IPS DF 6.9 (cell line): Measurements from ENCODE around the gene NDUFV1.

Source experiments
- DNase-seq: peaks from one replicate; pipeline ENCODE4 v3.0.0-alpha.2; 2013; ENCODE audit warnings: low read depth, low spot score
- H3K27ac ChIP-seq: one replicate; pipeline ENCODE4 v1.5.1; 2013; ENCODE audit warnings: low read length, control low read depth
- H3K27me3 ChIP-seq: 2 replicates; pipeline ENCODE4 v1.6.1; 2013; ENCODE audit warnings: mild to moderate bottlenecking, low read length; ENCODE audit not compliant: control insufficient read depth, insufficient read depth
- H3K36me3 ChIP-seq: 2 replicates; pipeline ENCODE4 v1.6.1; 2013; ENCODE audit warnings: low read length; ENCODE audit not compliant: control insufficient read depth, insufficient read depth
- H3K4me1 ChIP-seq: 2 replicates; pipeline ENCODE4 v1.6.1; 2013; ENCODE audit warnings: low read length; ENCODE audit not compliant: control insufficient read depth, insufficient read depth
- H3K4me3 ChIP-seq: 2 replicates; pipeline ENCODE4 v1.5.1; 2013; ENCODE audit warnings: mild to moderate bottlenecking, low read length
- H3K9me3 ChIP-seq: 2 replicates; pipeline ENCODE4 v1.6.1; 2013; ENCODE audit warnings: low read length, inconsistent platforms; ENCODE audit not compliant: control insufficient read depth, insufficient read depth
- WGBS: extraction: QIAGEN DNeasy Blood & Tissue Kit; methylation state at CpG from one replicate; pipeline ENCODE4 v1.1.7; 2013; ENCODE audit warnings: mixed read lengths, missing lambda C conversion rate; ENCODE audit not compliant: insufficient read length, insufficient coverage; 5-methylcytosine and 5-hydroxymethylcytosine counted together

Gene NDUFV1

GRCh38 chr11:67611704-67612587, 5.2 kb downstream of the NDUFV1 start:
- no peak for DNase-seq
- H3K36me3 ChIP-seq, result peaks cover 20% of the 10 kb centered on the region
- no CpG with 5 or more reads among the region's 37 CpGs for WGBS
- no peak overlapping the region for H3K4me3 ChIP-seq
- peaks cover 12% of the 10 kb centered on the region for H3K4me1 ChIP-seq
- no peak overlapping the region for H3K27ac ChIP-seq
- no peaks in the 10 kb centered on the region for H3K9me3 ChIP-seq
- H3K27me3 ChIP-seq, result no peaks in the 10 kb centered on the region

- WGBS, result no CpG with 5 or more reads among the region's 13 CpGs
- Histone ChIP-seq H3K27me3 (no peaks in the 10 kb centered on the region), H3K36me3 (peaks cover 20% of the 10 kb centered on the region), H3K4me1 (peaks cover 15% of the 10 kb centered on the region), H3K4me3 (no peak overlapping the region), H3K27ac (no peak overlapping the region), H3K9me3 (no peaks in the 10 kb centered on the region)
- DNase-seq, result no peak
Observed at GRCh38 chr11:67612751-67613150, 6.0 kb downstream of the NDUFV1 start.

- Histone ChIP-seq H3K27ac (no peak overlapping the region), H3K27me3 (no peaks in the 10 kb centered on the region), H3K4me3 (no peak overlapping the region), H3K9me3 (no peaks in the 10 kb centered on the region), H3K36me3 (peaks cover 20% of the 10 kb centered on the region), H3K4me1 (peaks cover 15% of the 10 kb centered on the region)
- no peak for DNase-seq
- WGBS, result no CpG with 5 or more reads among the region's 17 CpGs
Observed at GRCh38 chr11:67613313-67613959, 6.7 kb downstream of the NDUFV1 start.

GRCh38 chr11:67613960-67614715, 7.4 kb downstream of the NDUFV1 start:
- no peaks in the 10 kb centered on the region for H3K27me3 ChIP-seq
- peaks cover 15% of the 10 kb centered on the region for H3K4me1 ChIP-seq
- no peaks in the 10 kb centered on the region for H3K9me3 ChIP-seq
- no peak overlapping the region for H3K27ac ChIP-seq
- peaks cover 17% of the 10 kb centered on the region for H3K36me3 ChIP-seq
- WGBS, result no CpG with 5 or more reads among the region's 23 CpGs
- H3K4me3 ChIP-seq, result no peak overlapping the region
- DNase-seq, result no peak

GRCh38 chr11:67614730-67615714, 8.3 kb downstream of the NDUFV1 start:
- H3K27ac ChIP-seq, result no peak overlapping the region
- peaks cover 12% of the 10 kb centered on the region; the same call in 1 of the 2 replicates for H3K36me3 ChIP-seq
- no peak overlapping the region for H3K4me3 ChIP-seq
- H3K4me1 ChIP-seq, result peaks cover 15% of the 10 kb centered on the region
- no peaks in the 10 kb centered on the region for H3K27me3 ChIP-seq
- WGBS, result no CpG with 5 or more reads among the region's 18 CpGs
- H3K9me3 ChIP-seq, result no peaks in the 10 kb centered on the region
- DNase-seq, result no peak

- Histone ChIP-seq H3K9me3 (no peaks in the 10 kb centered on the region), H3K27ac (no peak overlapping the region), H3K4me3 (no peak overlapping the region), H3K4me1 (peaks cover 15% of the 10 kb centered on the region), H3K27me3 (no peaks in the 10 kb centered on the region), H3K36me3 (peaks cover 12% of the 10 kb centered on the region; the same call in 1 of the 2 replicates)
- DNase-seq, result no peak
- no CpG with 5 or more reads among the region's 34 CpGs for WGBS
Observed at GRCh38 chr11:67615728-67616430, 9.1 kb downstream of the NDUFV1 start.

- Histone ChIP-seq H3K4me3 (no peak overlapping the region), H3K27ac (no peak overlapping the region), H3K4me1 (peaks cover 15% of the 10 kb centered on the region), H3K36me3 (peaks cover 7% of the 10 kb centered on the region; the same call in 1 of the 2 replicates), H3K27me3 (no peaks in the 10 kb centered on the region), H3K9me3 (no peaks in the 10 kb centered on the region)
- no peak for DNase-seq
- WGBS, result no CpG with 5 or more reads among the region's 11 CpGs
Observed at GRCh38 chr11:67616431-67617242, 9.9 kb downstream of the NDUFV1 start.

- H3K27me3 ChIP-seq, result no peaks in the 10 kb centered on the region
- H3K4me3 ChIP-seq, result no peak overlapping the region
- peaks cover under 1% of the 10 kb centered on the region; the same call in 1 of the 2 replicates for H3K36me3 ChIP-seq
- no peaks in the 10 kb centered on the region for H3K9me3 ChIP-seq
- no peak for DNase-seq
- H3K4me1 ChIP-seq, result peaks cover 15% of the 10 kb centered on the region
- H3K27ac ChIP-seq, result no peak overlapping the region
- no CpG with 5 or more reads among the region's 7 CpGs for WGBS
Observed at GRCh38 chr11:67617243-67617953, 10.7 kb downstream of the NDUFV1 start.
